Measurements from ENCODE around the gene CDKL2. TPM values are rescaled to one million over a fixed set of nuclear protein-coding genes. Genes with fewer than 3 reads are reported as not detected.
A peak's percentile ranks its signal among the peaks of the same experiment; 100 is the strongest.

Gene CDKL2
- total and polyA plus RNA-seq, 4 experiments from 2014 or later = 0.32 to 0.39 (median 0.36) TPM

DNA sequence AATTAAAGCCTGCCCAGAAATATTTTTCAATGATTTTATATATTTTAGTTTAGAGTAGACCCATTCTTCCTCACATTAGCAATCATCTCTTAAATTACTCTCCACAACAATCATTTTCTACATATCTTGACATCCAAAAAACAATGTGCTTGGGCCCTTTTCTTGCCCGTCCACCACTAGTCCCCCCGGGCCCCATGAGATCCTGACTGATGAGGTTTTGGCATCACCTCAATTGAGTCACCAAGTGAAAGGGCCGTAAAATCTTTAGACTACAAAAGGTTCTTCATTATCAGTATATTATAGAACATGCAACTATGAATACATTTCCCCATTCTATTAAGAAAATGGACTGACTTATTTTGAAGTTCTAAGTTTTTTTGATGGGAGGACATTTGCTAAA, 4.0 kb upstream of the CDKL2 start:
- intact Hi-C loops (cut with micrococcal nuclease) = loop anchor here (10.0 kb wide), 1 partner anchor 119 kb away; the partner anchor contains the start of genes RCHY1 and THAP6
- no peak overlapping the region for H3K27ac ChIP-seq (ENCODE audit: low read depth, low read length)
- ChIA-PET CTCF (ENCODE audit: partially characterized antibody) (no interaction called here), POLR2A (ENCODE audit: partially characterized antibody) (no interaction called here)
- H3K36me3 ChIP-seq (ENCODE audit: insufficient read depth, low read length) = no peaks in the 10 kb centered on the region
- no peak overlapping the region for H3K4me3 Mint-ChIP-seq
- no peaks in the 10 kb centered on the region for H3K9me3 Mint-ChIP-seq
- H3K27me3 ChIP-seq (ENCODE audit: insufficient read depth, low read length) = no peaks in the 10 kb centered on the region
- peaks cover 5 to 21% (median 12%) of the 10 kb centered on the region in 4 donors for H3K4me1 Mint-ChIP-seq
- H3K9me3 ChIP-seq (ENCODE audit: control insufficient read depth in 1 of 2, low read length in 2 of 2) = no peaks in the 10 kb centered on the region
- no peak for DNase-seq
- H3K4me1 ChIP-seq (ENCODE audit: insufficient read depth, low read length) = peaks cover 6% of the 10 kb centered on the region
- peak overlapping the region in 1 of 7 donors; percentile 37 for H3K27ac Mint-ChIP-seq
- no peaks in the 10 kb centered on the region for H3K27me3 Mint-ChIP-seq
- no peaks in the 10 kb centered on the region for H3K36me3 Mint-ChIP-seq
- no peak overlapping the region for H3K4me3 ChIP-seq (ENCODE audit: low read length in 2 of 2)

DNA sequence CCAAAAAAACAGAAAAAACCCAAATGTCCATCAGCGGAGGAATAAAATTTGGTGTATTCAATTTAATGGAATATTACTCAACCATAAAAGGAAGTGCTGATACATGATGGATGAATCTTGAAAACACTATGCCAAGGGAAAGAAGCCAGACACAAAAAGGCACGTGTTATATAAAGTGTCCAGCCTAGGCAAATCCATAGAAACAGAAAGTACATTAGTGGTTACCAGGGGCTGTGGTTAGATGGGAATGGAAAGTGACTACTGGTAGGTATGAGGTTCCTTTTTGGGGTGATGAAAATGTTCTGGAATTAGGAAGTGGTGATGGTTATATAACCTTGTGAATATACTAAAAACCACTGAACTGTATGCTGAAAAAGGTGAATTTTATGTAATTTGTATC, 3.5 kb upstream of the CDKL2 start:
- ChIA-PET CTCF (ENCODE audit: partially characterized antibody) (no interaction called here), POLR2A (ENCODE audit: partially characterized antibody) (no interaction called here)
- H3K27ac ChIP-seq (ENCODE audit: low read depth, low read length) = no peak overlapping the region

GRCh38 chr4:75630937-75631329, 605 bp upstream of the CDKL2 start:
- CTCF ChIA-PET (ENCODE audit: partially characterized antibody) = interaction anchor here (1.0 to 4.0 kb wide), 3 partner anchors 23 to 93 kb away, joined by 3 to 20 read pairs (median 5); partner anchors contain the start of gene USO1
- Mint-ChIP-seq H3K27me3 (no peaks in the 10 kb centered on the region), H3K9me3 (no peaks in the 10 kb centered on the region), H3K36me3 (no peaks in the 10 kb centered on the region), H3K4me3 (peak overlapping the region; percentile 88 to 95 (median 92)), H3K27ac (peak overlapping the region; percentile 26 to 93 (median 89)), H3K4me1 (peaks cover 4 to 23% (median 11%) of the 10 kb centered on the region in 4 donors)
- no peaks in the 10 kb centered on the region for H3K27me3 ChIP-seq (ENCODE audit: insufficient read depth, low read length)
- peaks cover 6% of the 10 kb centered on the region for H3K4me1 ChIP-seq (ENCODE audit: insufficient read depth, low read length)
- H3K27ac ChIP-seq (ENCODE audit: low read depth, low read length) = peak overlapping the region; percentile 29
- H3K4me3 ChIP-seq (ENCODE audit: low read length in 2 of 2) = peak overlapping the region; percentile 33 to 66
- H3K36me3 ChIP-seq (ENCODE audit: insufficient read depth, low read length) = no peaks in the 10 kb centered on the region
- H3K9me3 ChIP-seq (ENCODE audit: control insufficient read depth in 1 of 2, low read length in 2 of 2) = no peaks in the 10 kb centered on the region
- intact Hi-C loops (cut with micrococcal nuclease) = loop anchor here (1.0 to 10.0 kb wide), 4 partner anchors 24 to 116 kb away; partner anchors contain the start of genes G3BP2, RCHY1, THAP6 and USO1
- POLR2A ChIA-PET (ENCODE audit: partially characterized antibody) = interaction anchor here (1.0 to 3.5 kb wide), 5 partner anchors 39 to 309 kb away, joined by 3 to 32 read pairs (median 7); partner anchors contain the start of genes G3BP2, NAAA, RCHY1 and THAP6
- no peak for DNase-seq

More for the DNA sequence above, 3.5 kb upstream of the CDKL2 start:
- H3K4me3 ChIP-seq (ENCODE audit: low read length in 2 of 2) = no peak overlapping the region
- no peaks in the 10 kb centered on the region for H3K27me3 ChIP-seq (ENCODE audit: insufficient read depth, low read length)
- Mint-ChIP-seq H3K4me1 (peaks cover 5 to 23% (median 11%) of the 10 kb centered on the region in 4 donors), H3K4me3 (no peak overlapping the region), H3K36me3 (no peaks in the 10 kb centered on the region), H3K27me3 (no peaks in the 10 kb centered on the region), H3K9me3 (no peaks in the 10 kb centered on the region), H3K27ac (no peak overlapping the region)
- intact Hi-C loops (cut with micrococcal nuclease) = loop anchor here (10.0 kb wide), 1 partner anchor 119 kb away; the partner anchor contains the start of genes RCHY1 and THAP6
- peaks cover 6% of the 10 kb centered on the region for H3K4me1 ChIP-seq (ENCODE audit: insufficient read depth, low read length)
- DNase-seq = no peak
- H3K36me3 ChIP-seq (ENCODE audit: insufficient read depth, low read length) = no peaks in the 10 kb centered on the region
- H3K9me3 ChIP-seq (ENCODE audit: control insufficient read depth in 1 of 2, low read length in 2 of 2) = no peaks in the 10 kb centered on the region

GRCh38 chr4:75629239-75629638, 1.1 kb downstream of the CDKL2 start:
- ChIA-PET CTCF (ENCODE audit: partially characterized antibody) (interaction anchor here (4.0 kb wide), 1 partner anchor 95 kb away, joined by 20 read pairs; the partner anchor contains the start of gene USO1), POLR2A (ENCODE audit: partially characterized antibody) (interaction anchor here (1.1 to 3.5 kb wide), 3 partner anchors 44 to 95 kb away, joined by 3 to 32 read pairs (median 21); partner anchors contain the start of genes G3BP2 and USO1)
- Histone ChIP-seq H3K4me3 (ENCODE audit: low read length in 2 of 2) (no peak overlapping the region), H3K9me3 (ENCODE audit: control insufficient read depth in 1 of 2, low read length in 2 of 2) (no peaks in the 10 kb centered on the region), H3K27ac (ENCODE audit: low read depth, low read length) (no peak overlapping the region), H3K27me3 (ENCODE audit: insufficient read depth, low read length) (no peaks in the 10 kb centered on the region), H3K4me1 (ENCODE audit: insufficient read depth, low read length) (peaks cover 6% of the 10 kb centered on the region), H3K36me3 (ENCODE audit: insufficient read depth, low read length) (no peaks in the 10 kb centered on the region)
- Mint-ChIP-seq H3K4me1 (peaks cover 4 to 23% (median 11%) of the 10 kb centered on the region in 4 donors), H3K9me3 (no peaks in the 10 kb centered on the region), H3K27ac (peak overlapping the region in 1 of 7 donors; percentile 14), H3K36me3 (no peaks in the 10 kb centered on the region), H3K27me3 (no peaks in the 10 kb centered on the region), H3K4me3 (peak overlapping the region in 3 of 8 donors; percentile 14 to 27 (median 17))
- no peak for DNase-seq
- intact Hi-C loops (cut with micrococcal nuclease) = no loop called here

GRCh38 chr4:75623026-75623425, 7.3 kb downstream of the CDKL2 start:
- Histone ChIP-seq H3K27ac (ENCODE audit: low read depth, low read length) (no peak overlapping the region), H3K4me3 (ENCODE audit: low read length in 2 of 2) (no peak overlapping the region), H3K9me3 (ENCODE audit: control insufficient read depth in 1 of 2, low read length in 2 of 2) (no peaks in the 10 kb centered on the region), H3K36me3 (ENCODE audit: insufficient read depth, low read length) (no peaks in the 10 kb centered on the region), H3K4me1 (ENCODE audit: insufficient read depth, low read length) (no peaks in the 10 kb centered on the region), H3K27me3 (ENCODE audit: insufficient read depth, low read length) (no peaks in the 10 kb centered on the region)
- no peak overlapping the region for H3K4me3 Mint-ChIP-seq
- H3K27me3 Mint-ChIP-seq = no peaks in the 10 kb centered on the region
- DNase-seq = no peak
- ChIA-PET POLR2A (ENCODE audit: partially characterized antibody) (no interaction called here), CTCF (ENCODE audit: partially characterized antibody) (no interaction called here)
- no peak overlapping the region for H3K27ac Mint-ChIP-seq
- no peaks in the 10 kb centered on the region for H3K9me3 Mint-ChIP-seq
- intact Hi-C loops (cut with micrococcal nuclease) = no loop called here
- H3K4me1 Mint-ChIP-seq = no peaks in the 10 kb centered on the region
- no peaks in the 10 kb centered on the region for H3K36me3 Mint-ChIP-seq

- no peak overlapping the region for H3K27ac Mint-ChIP-seq
- intact Hi-C loops (cut with micrococcal nuclease) = no loop called here
Observed at GRCh38 chr4:75621715-75622114, 8.6 kb downstream of the CDKL2 start.

DNA sequence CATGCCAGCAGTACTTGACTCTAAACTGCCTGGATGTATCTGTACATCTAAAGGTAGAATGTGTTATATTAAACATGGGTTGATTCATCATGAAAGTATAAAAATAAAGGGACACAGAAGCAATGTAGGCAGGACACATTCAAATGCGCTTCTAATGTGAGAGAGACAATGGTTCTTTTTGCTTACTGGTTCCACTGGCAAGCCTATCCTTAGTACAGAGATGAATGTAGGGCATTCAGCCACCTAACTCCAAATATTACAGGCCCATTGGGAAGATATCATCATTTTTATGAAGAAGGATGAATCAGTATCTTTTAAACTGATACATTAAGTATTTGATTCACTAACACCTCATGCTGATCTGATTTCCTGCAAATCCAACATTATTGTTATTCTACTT, 18.0 kb downstream of the CDKL2 start:
- no peaks in the 10 kb centered on the region for H3K36me3 ChIP-seq (ENCODE audit: insufficient read depth, low read length)
- Mint-ChIP-seq H3K27me3 (no peaks in the 10 kb centered on the region), H3K27ac (no peak overlapping the region), H3K4me3 (no peak overlapping the region), H3K36me3 (no peaks in the 10 kb centered on the region), H3K4me1 (no peaks in the 10 kb centered on the region), H3K9me3 (peaks cover 0 to 4% (median 0%) of the 10 kb centered on the region in 8 donors)
- H3K27ac ChIP-seq (ENCODE audit: low read depth, low read length) = no peak overlapping the region
- POLR2A ChIA-PET (ENCODE audit: partially characterized antibody) = no interaction called here
- intact Hi-C loops (cut with micrococcal nuclease) = no loop called here
- no peak for DNase-seq
- CTCF ChIA-PET (ENCODE audit: partially characterized antibody) = no interaction called here
- H3K4me3 ChIP-seq (ENCODE audit: low read length in 2 of 2) = no peak overlapping the region
- H3K27me3 ChIP-seq (ENCODE audit: insufficient read depth, low read length) = no peaks in the 10 kb centered on the region
- no peaks in the 10 kb centered on the region for H3K4me1 ChIP-seq (ENCODE audit: insufficient read depth, low read length)
- no peaks in the 10 kb centered on the region for H3K9me3 ChIP-seq (ENCODE audit: control insufficient read depth in 1 of 2, low read length in 2 of 2)

More at GRCh38 chr4:75621715-75622114, 8.6 kb downstream of the CDKL2 start:
- no peaks in the 10 kb centered on the region for H3K4me1 Mint-ChIP-seq
- no peak for DNase-seq
- H3K36me3 Mint-ChIP-seq = no peaks in the 10 kb centered on the region
- POLR2A ChIA-PET (ENCODE audit: partially characterized antibody) = no interaction called here
- no peaks in the 10 kb centered on the region for H3K27me3 Mint-ChIP-seq
- Histone ChIP-seq H3K9me3 (ENCODE audit: control insufficient read depth in 1 of 2, low read length in 2 of 2) (no peaks in the 10 kb centered on the region), H3K36me3 (ENCODE audit: insufficient read depth, low read length) (no peaks in the 10 kb centered on the region), H3K4me3 (ENCODE audit: low read length in 2 of 2) (no peak overlapping the region), H3K27me3 (ENCODE audit: insufficient read depth, low read length) (no peaks in the 10 kb centered on the region), H3K4me1 (ENCODE audit: insufficient read depth, low read length) (no peaks in the 10 kb centered on the region), H3K27ac (ENCODE audit: low read depth, low read length) (no peak overlapping the region)
- no peak overlapping the region for H3K4me3 Mint-ChIP-seq
- H3K9me3 Mint-ChIP-seq = peaks cover 0 to 2% (median 0%) of the 10 kb centered on the region in 8 donors
- CTCF ChIA-PET (ENCODE audit: partially characterized antibody) = no interaction called here

Data from CD4-positive, alpha-beta memory T cell (primary cell).